Anterior cingulate cortex (tissue), 58 donors: ENCODE data around the gene SND1.
A peak's percentile ranks its signal among the peaks of the same experiment; 100 is the strongest.

Experiments
- DNase-seq, 58 donors: peaks; one replicate each; lab custom pipeline; 2025; lab: John Stamatoyannopoulos, UW

Gene SND1

GRCh38 chr7:127718340-127718679 is 66.3 kb downstream of the SND1 start:
- peak in 11 of 58 donors; percentile 11 to 51 (median 31) for DNase-seq

- no peak for DNase-seq
These were observed 74.5 kb downstream of the SND1 start for GRCh38 chr7:127726476-127726875.

- DNase-seq = peak in 8 of 58 donors; percentile 3 to 46 (median 24)
These were observed 78.8 kb downstream of the SND1 start for GRCh38 chr7:127730658-127731276.

GRCh38 chr7:127731431-127732080 is 79.6 kb downstream of the SND1 start:
- DNase-seq = no peak

GRCh38 chr7:127732306-127732705 is 80.3 kb downstream of the SND1 start:
- DNase-seq = peak in 1 of 58 donors; percentile 5

GRCh38 chr7:127733986-127734385 is 82.0 kb downstream of the SND1 start:
- DNase-seq = peak in 1 of 58 donors; percentile 8

- DNase-seq = no peak
These were observed 84.5 kb downstream of the SND1 start for GRCh38 chr7:127736511-127736910.

GRCh38 chr7:127738859-127739258 is 86.9 kb downstream of the SND1 start:
- no peak for DNase-seq

- no peak for DNase-seq
These were observed 89.9 kb downstream of the SND1 start for GRCh38 chr7:127741764-127742375.

- DNase-seq = no peak
These were observed 93.5 kb downstream of the SND1 start for GRCh38 chr7:127745445-127745844.

GRCh38 chr7:127751062-127751461 is 99.1 kb downstream of the SND1 start:
- no peak for DNase-seq

GRCh38 chr7:127751490-127752448 is 99.8 kb downstream of the SND1 start:
- DNase-seq = peak in 3 of 58 donors; percentile 4 to 8 (median 6)

GRCh38 chr7:127752829-127753228 is 100.8 kb downstream of the SND1 start:
- no peak for DNase-seq

- no peak for DNase-seq
These were observed 102.5 kb downstream of the SND1 start for GRCh38 chr7:127754457-127754856.

GRCh38 chr7:127755521-127755920 is 103.5 kb downstream of the SND1 start:
- peak in 9 of 58 donors; percentile 3 to 28 (median 17) for DNase-seq

GRCh38 chr7:127755965-127756364 is 104.0 kb downstream of the SND1 start:
- DNase-seq = no peak

- no peak for DNase-seq
These were observed 106.1 kb downstream of the SND1 start for GRCh38 chr7:127758105-127758504.

GRCh38 chr7:127758845-127759244 is 106.9 kb downstream of the SND1 start:
- DNase-seq = no peak

- DNase-seq = no peak
These were observed 108.0 kb downstream of the SND1 start for GRCh38 chr7:127759945-127760421.

- no peak for DNase-seq
These were observed 108.5 kb downstream of the SND1 start for GRCh38 chr7:127760436-127761031.
